Stimulated activated naive CD8-positive, alpha-beta T cell treated with anti-CD3 and anti-CD28 coated beads, Interleukin-15, amount 100 ng/mL, for 72 hours (primary cell): ENCODE data around the gene CARD14.
A peak's percentile ranks its signal among the peaks of the same experiment; 100 is the strongest.

ENCODE experiments used
- ATAC-seq: fragments of 150-1000 bp; cut with Tn5 transposase; 2 replicates; pipeline ENCODE4 v1.10.0; 2021; ENCODE audit warnings: mild to moderate bottlenecking, moderate library complexity
- DNase-seq, 2 donors: peaks; one replicate each; pipeline ENCODE4 v3.0.0; 2021 to 2022
- H3K27ac Mint-ChIP-seq, 2 donors: one replicate each; pipeline ENCODE4 v1.8.0; 2022; ENCODE audit warnings: mild to moderate bottlenecking in 2 of 2, mixed read lengths in 2 of 2, moderate library complexity in 2 of 2
- H3K27me3 Mint-ChIP-seq: one replicate; pipeline ENCODE4 v1.8.0; 2022; ENCODE audit warnings: mixed read lengths
- H3K4me1 Mint-ChIP-seq: one replicate; pipeline ENCODE4 v1.8.0; 2022; ENCODE audit warnings: mild to moderate bottlenecking, mixed read lengths
- H3K4me3 Mint-ChIP-seq, 2 donors: one replicate each; pipeline ENCODE4 v1.8.0; 2022; ENCODE audit warnings: mild to moderate bottlenecking in 2 of 2, mixed read lengths in 2 of 2, moderate library complexity in 1 of 2
- H3K9me3 Mint-ChIP-seq, 2 donors: one replicate each; pipeline ENCODE4 v1.8.0; 2022; ENCODE audit warnings: mixed read lengths in 2 of 2

CARD14 gene

DNA sequence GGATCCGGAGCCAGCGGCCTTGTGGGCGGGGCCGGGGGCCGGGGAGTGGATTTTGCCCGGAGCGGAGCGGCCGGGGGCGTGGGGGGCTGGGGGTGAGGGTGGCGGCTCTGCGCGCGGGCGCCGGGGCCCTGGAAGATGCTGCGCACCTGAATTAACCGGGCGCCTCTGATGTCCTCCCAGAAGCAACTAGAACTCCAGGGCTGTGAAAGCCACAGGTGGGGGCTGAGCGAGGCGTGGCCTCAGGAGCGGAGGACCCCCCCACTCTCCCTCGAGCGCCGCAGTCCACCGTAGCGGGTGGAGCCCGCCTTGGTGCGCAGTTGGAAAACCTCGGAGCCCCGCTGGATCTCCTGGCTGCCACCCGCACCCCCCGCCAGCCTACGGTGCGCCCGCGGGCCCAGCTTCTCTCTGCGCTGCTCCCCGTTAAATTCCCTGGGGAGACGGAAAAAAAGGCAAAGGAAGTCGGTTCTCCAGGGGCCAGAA is 50.9 kb downstream of the CARD14 start:
- peak overlapping the region; percentile 67 to 69 for H3K4me3 Mint-ChIP-seq
- no peaks in the 10 kb centered on the region for H3K9me3 Mint-ChIP-seq
- H3K27ac Mint-ChIP-seq: no peak overlapping the region
- no peak for ATAC-seq
- peaks cover 43% of the 10 kb centered on the region for H3K4me1 Mint-ChIP-seq
- H3K27me3 Mint-ChIP-seq: no peaks in the 10 kb centered on the region
- peak in 1 of 2 donors; percentile 13 for DNase-seq

DNA sequence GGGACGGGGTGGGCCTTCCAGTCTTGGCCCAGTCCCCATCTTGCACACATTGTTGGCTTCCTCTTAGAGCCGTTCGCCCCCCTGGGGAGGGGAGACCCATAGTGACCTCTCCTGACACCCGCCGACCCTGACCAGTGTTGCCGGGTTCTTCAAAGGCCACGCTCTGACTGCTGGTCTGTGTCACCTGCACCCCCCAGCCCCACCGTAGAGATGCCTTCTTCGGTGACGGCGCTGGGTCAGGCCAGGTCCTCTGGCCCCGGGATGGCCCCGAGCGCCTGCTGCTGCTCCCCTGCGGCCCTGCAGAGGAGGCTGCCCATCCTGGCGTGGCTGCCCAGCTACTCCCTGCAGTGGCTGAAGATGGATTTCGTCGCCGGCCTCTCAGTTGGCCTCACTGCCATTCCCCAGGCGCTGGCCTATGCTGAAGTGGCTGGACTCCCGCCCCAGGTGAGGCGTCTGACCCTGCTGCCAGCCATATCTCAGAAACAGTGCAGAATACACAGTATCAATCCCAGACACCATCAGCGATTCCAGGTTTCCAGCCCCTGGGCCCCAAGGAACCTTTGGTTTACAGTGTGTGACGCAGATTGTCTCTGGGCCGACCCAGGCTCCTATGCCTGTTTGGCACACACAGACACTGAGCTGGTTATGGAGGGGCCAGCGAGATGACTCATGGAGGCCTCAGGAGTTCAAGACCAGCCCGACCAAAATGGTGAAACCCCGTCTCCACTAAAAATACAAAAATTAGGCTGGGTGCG is 51.7 kb downstream of the CARD14 start:
- peak overlapping the region in 1 of 2 donors; percentile 58 for H3K27ac Mint-ChIP-seq
- H3K9me3 Mint-ChIP-seq: no peaks in the 10 kb centered on the region
- H3K4me3 Mint-ChIP-seq: peak overlapping the region; percentile 67 to 69
- no peaks in the 10 kb centered on the region for H3K27me3 Mint-ChIP-seq
- ATAC-seq (no peak), DNase-seq (no peak)
- H3K4me1 Mint-ChIP-seq: peaks cover 43% of the 10 kb centered on the region

- H3K9me3 Mint-ChIP-seq: no peaks in the 10 kb centered on the region
- peaks cover 39% of the 10 kb centered on the region for H3K4me1 Mint-ChIP-seq
- H3K27me3 Mint-ChIP-seq: no peaks in the 10 kb centered on the region
- H3K4me3 Mint-ChIP-seq: peak overlapping the region in 1 of 2 donors; percentile 14
- no peak for ATAC-seq
- DNase-seq: no peak
- H3K27ac Mint-ChIP-seq: peak overlapping the region in 1 of 2 donors; percentile 79
Measured at GRCh38 chr17:80222376-80223141, 52.7 kb downstream of the CARD14 start.

DNA sequence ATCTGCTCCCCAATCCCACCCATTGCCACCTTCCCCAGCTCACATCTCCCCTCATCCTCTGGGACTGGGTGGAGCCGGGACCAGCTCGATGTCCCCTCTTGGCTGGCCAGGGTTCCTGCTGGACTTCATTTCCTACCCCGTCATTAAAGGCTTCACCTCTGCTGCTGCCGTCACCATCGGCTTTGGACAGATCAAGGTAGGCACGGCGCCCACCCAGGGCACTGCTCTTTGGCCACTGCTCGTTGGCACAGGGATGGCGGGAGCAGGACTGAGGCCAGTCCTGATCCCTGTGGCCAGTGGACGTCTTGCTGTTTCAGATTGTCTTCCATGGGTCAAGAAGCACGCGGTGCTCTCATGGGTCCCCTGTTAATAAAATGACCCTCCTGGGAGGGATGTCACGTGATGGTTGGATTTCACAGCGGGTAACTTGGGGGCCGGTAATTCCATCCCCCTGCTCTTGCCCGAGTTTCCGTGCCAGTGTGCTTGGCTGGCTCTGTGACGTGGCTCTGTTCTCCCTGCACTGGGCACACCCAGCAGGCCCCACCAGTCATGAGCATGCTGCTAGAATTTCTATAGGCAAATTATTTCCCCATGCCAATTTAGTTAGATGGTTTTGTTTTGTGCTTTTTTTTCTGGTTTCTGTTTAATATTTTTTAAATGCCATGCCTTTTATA is 53.4 kb downstream of the CARD14 start:
- ATAC-seq (no peak), DNase-seq (no peak)
- H3K4me1 Mint-ChIP-seq: peaks cover 36% of the 10 kb centered on the region
- H3K4me3 Mint-ChIP-seq: no peak overlapping the region
- H3K27ac Mint-ChIP-seq: no peak overlapping the region
- no peaks in the 10 kb centered on the region for H3K9me3 Mint-ChIP-seq
- H3K27me3 Mint-ChIP-seq: no peaks in the 10 kb centered on the region

GRCh38 chr17:80223838-80224497 is 54.1 kb downstream of the CARD14 start:
- Mint-ChIP-seq H3K4me1 (peaks cover 29% of the 10 kb centered on the region), H3K9me3 (no peaks in the 10 kb centered on the region), H3K27me3 (no peaks in the 10 kb centered on the region), H3K27ac (peak overlapping the region in 1 of 2 donors; percentile 8), H3K4me3 (no peak overlapping the region)
- DNase-seq: no peak
- ATAC-seq: no peak

DNA sequence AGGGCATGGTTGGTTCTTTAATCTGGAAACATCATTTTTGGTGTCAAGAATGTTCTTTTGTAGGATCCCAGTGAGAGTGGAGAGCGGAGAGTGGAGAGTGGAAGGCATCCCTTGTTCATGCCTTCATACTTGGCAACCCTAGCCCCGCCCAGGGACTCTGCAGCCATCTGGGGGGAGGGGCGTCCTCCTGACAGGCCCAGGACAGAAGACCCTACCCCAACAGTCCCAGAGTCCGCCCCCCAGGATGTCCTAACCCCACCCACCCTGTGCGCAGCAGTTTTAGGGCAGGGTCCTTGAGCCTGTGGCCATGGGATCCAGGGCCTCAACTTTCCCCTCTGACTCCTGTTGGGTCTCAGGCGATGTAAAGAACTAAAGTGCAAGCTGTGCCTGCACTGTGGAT is 54.9 kb downstream of the CARD14 start:
- Mint-ChIP-seq H3K4me3 (no peak overlapping the region), H3K27ac (no peak overlapping the region), H3K27me3 (no peaks in the 10 kb centered on the region), H3K4me1 (peaks cover 22% of the 10 kb centered on the region), H3K9me3 (no peaks in the 10 kb centered on the region)
- DNase-seq: no peak
- no peak for ATAC-seq

- Mint-ChIP-seq H3K9me3 (no peaks in the 10 kb centered on the region), H3K27me3 (no peaks in the 10 kb centered on the region)
- ATAC-seq: no peak
Measured at GRCh38 chr17:80225230-80225629, 55.4 kb downstream of the CARD14 start.

DNA sequence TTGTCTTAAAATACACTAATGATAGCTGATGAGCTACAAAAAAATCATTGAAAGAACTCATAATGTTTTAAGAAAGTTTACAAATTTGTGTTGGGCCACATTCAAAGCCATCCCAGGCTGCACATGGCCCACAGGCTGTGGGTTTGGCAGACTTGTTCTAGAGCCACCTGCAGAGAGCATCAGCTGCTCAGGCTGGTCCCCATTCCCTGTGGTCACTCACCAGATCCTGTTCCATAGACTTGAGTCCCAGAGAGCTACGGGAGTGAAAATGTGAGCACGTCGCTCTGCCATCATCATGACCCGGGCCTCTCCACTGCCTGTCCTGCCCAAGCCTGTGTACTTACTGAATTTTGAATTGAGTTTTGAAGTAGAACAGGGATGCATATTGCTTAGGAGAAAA is 57.3 kb downstream of the CARD14 start:
- Mint-ChIP-seq H3K4me1 (peaks cover 13% of the 10 kb centered on the region), H3K9me3 (peaks cover 6 to 8% of the 10 kb centered on the region in 2 donors), H3K27me3 (no peaks in the 10 kb centered on the region), H3K27ac (peak overlapping the region in 1 of 2 donors; percentile 37), H3K4me3 (no peak overlapping the region)
- ATAC-seq: no peak
- DNase-seq: no peak

More at GRCh38 chr17:80225230-80225629, 55.4 kb downstream of the CARD14 start:
- peaks cover 18% of the 10 kb centered on the region for H3K4me1 Mint-ChIP-seq
- H3K27ac Mint-ChIP-seq: no peak overlapping the region
- no peak overlapping the region for H3K4me3 Mint-ChIP-seq
- DNase-seq: no peak

DNA sequence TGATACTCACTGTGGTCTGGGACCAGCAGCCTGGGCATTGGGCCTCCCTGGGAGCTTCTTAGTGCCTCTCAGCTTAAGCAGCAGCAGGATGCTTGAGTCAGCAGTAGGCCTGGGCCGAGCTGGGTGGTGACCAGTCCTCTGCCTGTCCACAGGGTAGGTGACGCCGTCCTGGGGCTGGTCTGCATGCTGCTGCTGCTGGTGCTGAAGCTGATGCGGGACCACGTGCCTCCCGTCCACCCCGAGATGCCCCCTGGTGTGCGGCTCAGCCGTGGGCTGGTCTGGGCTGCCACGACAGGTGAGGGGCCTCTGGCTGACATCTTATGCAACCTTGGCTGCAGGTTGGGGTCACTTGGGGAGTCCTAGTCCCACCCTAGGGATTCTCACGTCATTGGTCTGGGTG is 57.8 kb downstream of the CARD14 start:
- H3K4me1 Mint-ChIP-seq: peaks cover 13% of the 10 kb centered on the region
- peaks cover 10 to 13% of the 10 kb centered on the region in 2 donors for H3K9me3 Mint-ChIP-seq

DNA sequence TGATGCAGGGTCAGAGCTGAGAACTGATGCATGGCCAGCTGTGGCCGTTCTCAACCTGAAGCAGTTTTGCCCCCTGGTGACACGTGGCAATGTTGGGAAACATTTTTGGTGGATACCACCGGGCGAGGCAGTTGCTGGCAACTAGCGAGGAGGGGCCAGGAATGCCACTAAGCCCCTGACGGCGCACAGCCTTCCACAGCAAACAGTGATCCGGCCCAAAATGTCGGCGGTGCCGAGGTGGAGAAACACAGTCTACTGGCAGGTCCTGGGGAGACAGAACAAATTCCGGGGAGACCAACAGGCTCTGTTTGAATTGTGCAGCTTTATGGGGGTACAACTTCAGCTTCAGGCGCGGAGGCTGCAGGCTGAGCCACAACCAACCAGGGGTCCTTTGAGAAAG is 58.6 kb downstream of the CARD14 start:
- Mint-ChIP-seq H3K27me3 (no peaks in the 10 kb centered on the region), H3K27ac (peak overlapping the region in 1 of 2 donors; percentile 50), H3K9me3 (peaks cover 11 to 16% of the 10 kb centered on the region in 2 donors), H3K4me3 (no peak overlapping the region), H3K4me1 (peaks cover 7% of the 10 kb centered on the region)
- DNase-seq (no peak), ATAC-seq (no peak)

More for the DNA sequence above, 57.8 kb downstream of the CARD14 start:
- peak overlapping the region in 1 of 2 donors; percentile 37 for H3K27ac Mint-ChIP-seq
- no peak overlapping the region for H3K4me3 Mint-ChIP-seq
- ATAC-seq (no peak), DNase-seq (no peak)
- H3K27me3 Mint-ChIP-seq: no peaks in the 10 kb centered on the region

- peaks cover 4% of the 10 kb centered on the region for H3K4me1 Mint-ChIP-seq
- no peak for DNase-seq
- ATAC-seq: no peak
- peaks cover 11 to 17% of the 10 kb centered on the region in 2 donors for H3K9me3 Mint-ChIP-seq
- H3K27me3 Mint-ChIP-seq: no peaks in the 10 kb centered on the region
- H3K27ac Mint-ChIP-seq: peak overlapping the region in 1 of 2 donors; percentile 33
- no peak overlapping the region for H3K4me3 Mint-ChIP-seq
Measured at GRCh38 chr17:80229011-80229410, 59.2 kb downstream of the CARD14 start.

DNA sequence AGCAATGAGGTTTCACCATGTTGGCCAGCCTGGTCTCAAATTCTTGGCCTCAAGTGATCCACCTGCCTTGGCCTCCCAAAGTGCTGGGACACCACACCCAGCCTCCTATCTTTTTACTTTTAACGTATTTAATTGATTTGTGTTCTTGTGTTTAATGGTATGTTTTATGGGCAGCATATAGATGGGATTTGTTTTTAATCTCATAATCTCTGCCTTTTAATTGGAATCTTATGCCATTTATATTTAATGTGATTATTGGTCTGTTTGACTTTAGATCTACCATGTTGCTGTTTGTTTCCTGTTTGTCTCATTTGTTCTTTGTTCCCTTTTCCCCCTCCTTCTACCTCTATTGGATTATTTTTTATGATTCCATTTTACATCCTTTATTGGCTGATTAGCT is 62.6 kb downstream of the CARD14 start:
- no peak for DNase-seq
- H3K27me3 Mint-ChIP-seq: no peaks in the 10 kb centered on the region
- no peak overlapping the region for H3K4me3 Mint-ChIP-seq

DNA sequence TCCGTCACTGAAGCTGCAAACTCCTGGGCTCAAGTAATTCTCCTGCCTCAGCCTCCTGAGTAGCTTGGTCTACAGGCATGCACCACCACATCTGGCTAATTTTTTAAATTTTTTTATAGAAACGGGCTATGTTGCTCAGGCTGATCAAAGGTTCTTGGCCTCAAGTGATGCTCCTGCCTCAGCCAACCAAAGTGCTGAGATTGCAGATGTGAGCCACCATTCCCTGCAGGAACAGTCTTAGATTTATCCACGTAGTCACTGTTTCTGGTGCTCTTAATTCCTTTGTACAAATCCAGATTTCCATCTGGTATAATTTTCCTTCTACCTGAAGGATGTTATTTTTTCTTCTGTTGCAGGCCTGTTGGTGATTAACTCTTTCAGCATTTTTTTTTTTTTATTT is 63.4 kb downstream of the CARD14 start:
- H3K9me3 Mint-ChIP-seq: peaks cover 11 to 23% of the 10 kb centered on the region in 2 donors
- DNase-seq: no peak
- no peaks in the 10 kb centered on the region for H3K4me1 Mint-ChIP-seq
- H3K4me3 Mint-ChIP-seq: no peak overlapping the region
- H3K27ac Mint-ChIP-seq: no peak overlapping the region
- no peak for ATAC-seq
- H3K27me3 Mint-ChIP-seq: no peaks in the 10 kb centered on the region

More for the DNA sequence above, 62.6 kb downstream of the CARD14 start:
- Mint-ChIP-seq H3K4me1 (no peaks in the 10 kb centered on the region), H3K9me3 (peaks cover 11 to 23% of the 10 kb centered on the region in 2 donors), H3K27ac (no peak overlapping the region)
- ATAC-seq: no peak

GRCh38 chr17:80236911-80237310 is 67.1 kb downstream of the CARD14 start:
- H3K27ac Mint-ChIP-seq: no peak overlapping the region
- no peak for ATAC-seq
- no peak overlapping the region for H3K4me3 Mint-ChIP-seq
- no peaks in the 10 kb centered on the region for H3K4me1 Mint-ChIP-seq
- no peak for DNase-seq
- peaks cover 5 to 17% of the 10 kb centered on the region in 2 donors for H3K9me3 Mint-ChIP-seq
- H3K27me3 Mint-ChIP-seq: no peaks in the 10 kb centered on the region

DNA sequence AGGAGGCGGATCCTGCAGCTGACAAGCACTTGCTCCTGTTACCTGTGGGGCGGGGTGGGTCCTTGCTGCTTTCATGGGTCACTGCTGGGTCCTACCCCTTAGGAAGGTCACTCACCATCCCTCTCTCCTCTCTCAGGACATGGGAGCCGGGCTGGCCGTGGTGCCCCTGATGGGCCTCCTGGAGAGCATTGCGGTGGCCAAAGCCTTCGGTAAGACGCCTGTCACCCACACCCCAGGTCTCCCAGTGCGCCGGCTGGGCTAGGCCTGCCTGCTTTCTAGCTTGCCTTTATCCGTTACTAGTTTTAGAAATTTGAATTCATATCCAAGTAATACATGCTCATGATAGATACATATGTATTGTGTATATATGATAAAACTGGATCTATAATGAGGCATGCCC is 67.6 kb downstream of the CARD14 start:
- H3K4me3 Mint-ChIP-seq: no peak overlapping the region
- H3K9me3 Mint-ChIP-seq: peaks cover 4 to 13% of the 10 kb centered on the region in 2 donors
- ATAC-seq (no peak), DNase-seq (no peak)
- no peak overlapping the region for H3K27ac Mint-ChIP-seq
- H3K27me3 Mint-ChIP-seq: no peaks in the 10 kb centered on the region
- H3K4me1 Mint-ChIP-seq: no peaks in the 10 kb centered on the region
